ENCODE measurements around the gene RNF141. TPM values are rescaled to one million over a fixed set of nuclear protein-coding genes. Genes with fewer than 3 reads are reported as not detected.

The RNF141 gene
- polyA plus RNA-seq, 1 of the 3 experiments (the other 2 are of a cell fraction): 6.9 TPM

DNA sequence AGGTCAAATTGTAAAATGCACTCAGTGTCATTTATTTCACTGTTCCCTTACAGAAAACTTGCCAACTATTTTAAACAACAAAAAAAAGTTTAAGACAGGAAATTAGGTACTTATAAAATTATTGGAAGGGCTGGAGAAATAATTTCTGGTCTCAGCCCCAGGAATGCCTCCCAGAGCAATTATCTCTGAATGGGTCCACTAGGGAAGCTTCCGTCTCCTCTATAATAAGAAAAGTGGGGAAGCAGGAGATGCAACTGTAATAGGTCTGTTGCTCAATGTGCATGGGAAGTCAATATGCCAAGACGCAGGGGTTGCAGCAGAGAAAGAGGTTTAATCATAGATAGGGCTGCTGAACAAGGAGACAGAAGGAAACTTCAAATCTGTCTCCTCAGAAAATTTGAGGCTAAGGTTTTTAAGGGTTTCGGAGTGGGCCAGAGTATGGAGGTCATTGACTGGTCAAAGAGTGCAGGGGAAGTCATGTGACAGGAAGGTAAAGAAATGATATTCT is 10.9 kb upstream of the RNF141 start:
- CTCF ChIA-PET: no interaction called here
- Histone ChIP-seq H3K9ac (no peak overlapping the region), H3K27ac (ENCODE audit: low read depth in 2 of 2, low read length in 1 of 2) (no peak overlapping the region), H3K36me3 (replicated peaks in 1 of 2; ENCODE audit: control insufficient read depth in 1 of 2, insufficient read depth in 2 of 2, low read length in 1 of 2) (no peaks in the 10 kb centered on the region), H3K4me1 (ENCODE audit: control insufficient read depth in 1 of 2, insufficient read depth in 2 of 2, low read depth in 1 of 2, low read length in 1 of 2) (peaks cover 0 to 7% of the 10 kb centered on the region in 2 experiments; a peak in 1 of 4 replicates), H3F3A (replicated peaks; ENCODE audit: insufficient read depth) (peaks cover 5% of the 10 kb centered on the region), H4K20me1 (ENCODE audit: insufficient read depth) (no peaks in the 10 kb centered on the region), H3K9me2 (no peaks in the 10 kb centered on the region), H2AFZ (ENCODE audit: low read depth) (no peak overlapping the region), H3K9me3 (no peaks in the 10 kb centered on the region), H3K79me2 (ENCODE audit: insufficient read depth) (no peaks in the 10 kb centered on the region), H3K4me2 (no peak overlapping the region), H3K4me3 (ENCODE audit: low read depth in 2 of 2, low read length in 1 of 2) (no peak overlapping the region), H3K27me3 (ENCODE audit: insufficient read depth) (no peaks in the 10 kb centered on the region)
- POLR2A ChIA-PET: no interaction called here
- TF ChIP-seq RCOR1 (IDR thresholded peaks at IDR 0.05; ENCODE audit: low read length) (no peak), NRF1 (IDR thresholded peaks at IDR 0.05; ENCODE audit: low read depth, low read length) (no peak), JUND (IDR thresholded peaks at IDR 0.05) (no peak), RXRA (IDR thresholded peaks at IDR 0.05; ENCODE audit: borderline replicate concordance, low read depth) (no peak), FOSL2 (IDR thresholded peaks at IDR 0.05; ENCODE audit: borderline replicate concordance, low read depth) (no peak), EZH2phosphoT487 (IDR thresholded peaks at IDR 0.05; ENCODE audit: borderline replicate concordance, low read depth) (no peak), FOXM1 (IDR thresholded peaks at IDR 0.05; ENCODE audit: low read depth) (no peak), MXI1 (IDR thresholded peaks at IDR 0.05; ENCODE audit: low read depth, low read length) (no peak), NFIC (IDR thresholded peaks at IDR 0.05; ENCODE audit: borderline replicate concordance) (no peak), FOXJ3 (CRISPR knock-in tag; IDR thresholded peaks at IDR 0.05) (no peak), RAD21 (IDR thresholded peaks at IDR 0.05; ENCODE audit: low read length) (no peak), TCF12 (IDR thresholded peaks at IDR 0.05) (no peak), POLR2AphosphoS5 (IDR thresholded peaks at IDR 0.05; ENCODE audit: low read depth, low read length) (no peak)
- TF ChIP-seq, protein P1, sequence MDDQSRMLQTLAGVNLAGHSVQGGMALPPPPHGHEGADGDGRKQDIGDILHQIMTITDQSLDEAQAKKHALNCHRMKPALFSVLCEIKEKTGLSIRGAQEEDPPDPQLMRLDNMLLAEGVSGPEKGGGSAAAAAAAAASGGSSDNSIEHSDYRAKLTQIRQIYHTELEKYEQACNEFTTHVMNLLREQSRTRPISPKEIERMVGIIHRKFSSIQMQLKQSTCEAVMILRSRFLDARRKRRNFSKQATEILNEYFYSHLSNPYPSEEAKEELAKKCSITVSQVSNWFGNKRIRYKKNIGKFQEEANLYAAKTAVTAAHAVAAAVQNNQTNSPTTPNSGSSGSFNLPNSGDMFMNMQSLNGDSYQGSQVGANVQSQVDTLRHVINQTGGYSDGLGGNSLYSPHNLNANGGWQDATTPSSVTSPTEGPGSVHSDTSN (IDR thresholded peaks at IDR 0.05): no peak
- TF ChIP-seq, protein P2, sequence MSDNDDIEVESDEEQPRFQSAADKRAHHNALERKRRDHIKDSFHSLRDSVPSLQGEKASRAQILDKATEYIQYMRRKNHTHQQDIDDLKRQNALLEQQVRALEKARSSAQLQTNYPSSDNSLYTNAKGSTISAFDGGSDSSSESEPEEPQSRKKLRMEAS (IDR thresholded peaks at IDR 0.05; ENCODE audit: low read depth): no peak
- TF ChIP-seq, protein P3, sequence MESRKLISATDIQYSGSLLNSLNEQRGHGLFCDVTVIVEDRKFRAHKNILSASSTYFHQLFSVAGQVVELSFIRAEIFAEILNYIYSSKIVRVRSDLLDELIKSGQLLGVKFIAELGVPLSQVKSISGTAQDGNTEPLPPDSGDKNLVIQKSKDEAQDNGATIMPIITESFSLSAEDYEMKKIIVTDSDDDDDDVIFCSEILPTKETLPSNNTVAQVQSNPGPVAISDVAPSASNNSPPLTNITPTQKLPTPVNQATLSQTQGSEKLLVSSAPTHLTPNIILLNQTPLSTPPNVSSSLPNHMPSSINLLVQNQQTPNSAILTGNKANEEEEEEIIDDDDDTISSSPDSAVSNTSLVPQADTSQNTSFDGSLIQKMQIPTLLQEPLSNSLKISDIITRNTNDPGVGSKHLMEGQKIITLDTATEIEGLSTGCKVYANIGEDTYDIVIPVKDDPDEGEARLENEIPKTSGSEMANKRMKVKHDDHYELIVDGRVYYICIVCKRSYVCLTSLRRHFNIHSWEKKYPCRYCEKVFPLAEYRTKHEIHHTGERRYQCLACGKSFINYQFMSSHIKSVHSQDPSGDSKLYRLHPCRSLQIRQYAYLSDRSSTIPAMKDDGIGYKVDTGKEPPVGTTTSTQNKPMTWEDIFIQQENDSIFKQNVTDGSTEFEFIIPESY (IDR thresholded peaks at IDR 0.05; ENCODE audit: borderline replicate concordance, low read depth): no peak
- TF ChIP-seq, protein P4, sequence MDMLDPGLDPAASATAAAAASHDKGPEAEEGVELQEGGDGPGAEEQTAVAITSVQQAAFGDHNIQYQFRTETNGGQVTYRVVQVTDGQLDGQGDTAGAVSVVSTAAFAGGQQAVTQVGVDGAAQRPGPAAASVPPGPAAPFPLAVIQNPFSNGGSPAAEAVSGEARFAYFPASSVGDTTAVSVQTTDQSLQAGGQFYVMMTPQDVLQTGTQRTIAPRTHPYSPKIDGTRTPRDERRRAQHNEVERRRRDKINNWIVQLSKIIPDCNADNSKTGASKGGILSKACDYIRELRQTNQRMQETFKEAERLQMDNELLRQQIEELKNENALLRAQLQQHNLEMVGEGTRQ (IDR thresholded peaks at IDR 0.05; ENCODE audit: borderline replicate concordance, low read depth, low read length): no peak
- TF ChIP-seq, protein P5, sequence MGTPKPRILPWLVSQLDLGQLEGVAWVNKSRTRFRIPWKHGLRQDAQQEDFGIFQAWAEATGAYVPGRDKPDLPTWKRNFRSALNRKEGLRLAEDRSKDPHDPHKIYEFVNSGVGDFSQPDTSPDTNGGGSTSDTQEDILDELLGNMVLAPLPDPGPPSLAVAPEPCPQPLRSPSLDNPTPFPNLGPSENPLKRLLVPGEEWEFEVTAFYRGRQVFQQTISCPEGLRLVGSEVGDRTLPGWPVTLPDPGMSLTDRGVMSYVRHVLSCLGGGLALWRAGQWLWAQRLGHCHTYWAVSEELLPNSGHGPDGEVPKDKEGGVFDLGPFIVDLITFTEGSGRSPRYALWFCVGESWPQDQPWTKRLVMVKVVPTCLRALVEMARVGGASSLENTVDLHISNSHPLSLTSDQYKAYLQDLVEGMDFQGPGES (IDR thresholded peaks at IDR 0.05; ENCODE audit: low read depth, low read length): no peak
- no peak for DNase-seq
- WGBS (ENCODE audit: low lambda C conversion rate): 89% methylated on average over 3 of the region's 3 CpGs

All from SK-N-SH (cell line).